Kidney capillary endothelial cell (primary cell): ENCODE measurements around the gene EP300.

Source experiments
- DNase-seq: peaks from one replicate; pipeline ENCODE4 v3.0.0-alpha.2; 2018; ENCODE audit warnings: low spot score

EP300 gene

DNA sequence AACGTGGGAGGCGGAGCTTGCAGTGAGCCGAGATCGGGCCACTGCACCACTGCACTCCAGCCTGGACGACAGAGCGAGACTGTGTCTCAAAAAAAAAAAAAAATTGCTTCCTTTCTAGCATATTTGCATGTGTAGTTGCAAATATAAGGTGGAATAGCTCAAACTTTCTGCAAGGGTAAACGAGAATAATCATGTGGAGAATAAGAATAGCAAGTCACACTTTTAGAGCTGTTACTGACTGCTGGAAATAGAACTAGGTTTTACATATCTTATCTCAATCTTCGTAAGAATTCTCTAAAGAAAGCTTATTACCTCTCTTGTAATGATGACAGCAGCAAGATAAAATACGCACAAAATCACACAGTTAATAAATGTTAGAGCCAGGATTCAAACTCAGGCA is 114.3 kb downstream of the EP300 start:
- DNase-seq, result no peak

- no peak for DNase-seq
Measured at GRCh38 chr22:41215409-41215808, 123.0 kb downstream of the EP300 start.

DNA sequence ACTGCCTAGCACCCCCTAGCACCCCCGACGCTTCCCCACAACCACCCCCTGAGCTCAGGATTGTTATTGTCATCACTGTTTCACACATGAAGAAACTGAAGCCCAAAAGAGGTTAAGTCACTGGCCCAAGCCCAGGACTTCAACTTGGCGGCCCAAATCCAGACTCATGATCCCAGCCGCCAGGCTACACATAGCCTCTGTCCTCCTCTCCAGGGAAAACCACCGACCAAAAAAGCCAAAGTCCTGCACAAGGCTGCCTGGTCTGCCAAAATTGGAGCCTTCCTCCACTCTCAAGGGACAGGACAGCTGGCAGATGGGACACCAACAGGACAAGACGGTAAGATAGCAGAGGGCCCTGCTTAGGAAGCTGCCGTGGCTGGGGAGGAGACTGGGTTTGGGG is 123.5 kb downstream of the EP300 start:
- DNase-seq, result no peak

- no peak for DNase-seq
Measured at GRCh38 chr22:41216984-41217383, 124.6 kb downstream of the EP300 start.

GRCh38 chr22:41217553-41218157 is 125.3 kb downstream of the EP300 start:
- DNase-seq, result peak; percentile 83

DNA sequence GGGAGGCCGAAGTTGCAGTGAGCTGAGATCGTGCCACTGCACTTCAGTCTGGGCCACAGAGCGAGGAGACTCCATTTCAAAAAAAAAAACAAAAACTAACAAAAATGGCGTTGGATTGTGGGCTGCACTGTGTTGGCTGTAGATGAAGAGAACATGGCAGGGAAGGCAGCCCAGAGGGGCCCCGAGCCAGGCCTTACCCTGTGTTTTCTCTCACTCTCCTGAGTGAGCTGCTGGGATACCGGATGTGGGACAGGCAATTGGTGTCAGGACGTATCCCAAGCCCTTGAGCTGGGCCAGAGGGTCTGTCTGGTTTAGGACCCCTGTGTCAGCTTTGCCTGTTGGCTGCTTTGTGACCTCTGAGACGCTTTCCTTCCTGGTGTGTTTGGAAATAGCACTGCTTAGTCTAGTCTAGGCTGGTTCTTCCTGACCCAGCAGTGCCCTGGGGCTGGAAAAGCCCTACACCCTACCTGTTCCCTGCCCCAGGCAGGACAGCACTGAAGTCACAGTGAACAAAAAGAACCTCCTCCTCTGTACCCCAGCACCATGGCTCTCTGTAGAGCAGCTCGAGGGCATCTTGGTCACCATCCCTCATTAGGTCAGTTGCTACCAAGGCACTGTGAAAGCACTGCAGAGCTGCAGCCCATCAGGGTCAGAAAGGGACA is 130.6 kb downstream of the EP300 start:
- DNase-seq, result no peak

DNA sequence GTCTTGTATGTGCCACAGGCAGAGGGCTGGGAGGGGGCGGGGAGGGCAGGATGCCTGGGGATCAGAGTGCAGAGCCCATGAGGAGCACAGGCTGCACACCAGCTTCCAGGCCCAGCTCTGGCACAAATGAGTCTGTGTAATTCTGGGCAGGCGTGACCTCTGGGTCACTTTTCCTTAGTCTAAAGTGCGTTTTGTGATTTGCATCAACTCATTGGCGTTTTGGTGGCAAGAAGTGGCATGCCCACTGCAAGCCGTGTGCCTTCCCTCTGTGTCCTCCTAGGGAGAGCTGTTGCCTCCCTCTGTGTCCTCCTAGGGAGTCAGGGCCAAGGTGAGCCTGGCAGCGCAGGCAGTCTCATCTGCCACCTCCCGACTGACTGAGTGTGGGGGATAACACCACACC is 131.1 kb downstream of the EP300 start:
- DNase-seq, result no peak

DNA sequence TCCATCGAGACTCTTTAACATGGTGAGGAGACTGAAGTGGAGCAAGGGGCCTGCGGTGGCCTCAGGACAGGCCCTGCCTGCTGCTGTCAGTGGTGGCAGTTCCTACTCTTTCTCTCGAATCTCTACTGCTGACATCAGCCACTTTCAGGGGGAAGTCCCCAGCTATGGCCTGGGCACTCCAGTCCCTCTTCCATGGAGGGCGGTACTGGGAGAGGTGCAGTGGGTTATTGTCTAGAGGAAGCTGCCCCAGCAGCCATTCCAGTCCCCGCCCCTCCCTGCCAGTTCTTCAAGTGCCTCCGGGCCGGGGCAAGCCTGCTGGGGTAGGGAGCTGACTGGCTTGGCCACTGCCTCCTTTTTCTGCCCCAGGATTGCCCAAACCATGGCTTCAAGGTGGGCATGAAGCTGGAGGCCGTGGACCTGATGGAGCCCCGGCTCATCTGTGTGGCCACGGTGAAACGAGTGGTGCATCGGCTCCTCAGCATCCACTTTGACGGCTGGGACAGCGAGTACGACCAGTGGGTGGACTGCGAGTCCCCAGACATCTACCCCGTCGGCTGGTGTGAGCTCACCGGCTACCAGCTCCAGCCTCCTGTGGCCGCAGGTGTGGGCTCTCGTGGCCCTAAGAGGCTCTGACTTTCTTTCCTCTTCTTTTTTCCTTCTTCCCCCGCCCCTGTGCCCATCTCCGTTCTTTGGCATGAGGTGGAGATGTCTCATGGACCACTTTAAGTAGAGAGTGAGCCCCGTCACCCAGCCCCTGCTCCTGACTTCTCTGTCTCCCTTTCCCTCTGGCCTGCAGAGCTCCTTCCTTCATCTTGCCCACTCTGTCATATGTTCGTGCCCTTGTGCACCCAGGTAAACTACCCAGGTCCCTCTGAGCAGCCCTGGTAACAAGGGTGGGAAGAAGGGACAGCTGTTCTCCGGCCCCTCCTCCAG is 134.6 kb downstream of the EP300 start:
- DNase-seq, result no peak

GRCh38 chr22:41229215-41229614 is 136.8 kb downstream of the EP300 start:
- no peak for DNase-seq
